Osteocyte (in vitro differentiated cells): Measurements from ENCODE around the gene SPATC1L. TPM values are rescaled to one million over a fixed set of nuclear protein-coding genes. Genes with fewer than 3 reads are reported as not detected.

Source experiments
- DNase-seq: peaks from one replicate; pipeline ENCODE4 v3.0.0; 2021; ENCODE audit warnings: mixed read lengths; ENCODE audit not compliant: unreplicated experiment; ENCODE audit errors: extremely low spot score
- H3K27ac Mint-ChIP-seq: one replicate; pipeline ENCODE4 v1.8.0; 2021; ENCODE audit warnings: mild to moderate bottlenecking, mixed read lengths; ENCODE audit not compliant: unreplicated experiment
- H3K27me3 Mint-ChIP-seq: one replicate; pipeline ENCODE4 v1.8.0; 2021; ENCODE audit warnings: mixed read lengths; ENCODE audit not compliant: unreplicated experiment
- H3K36me3 Mint-ChIP-seq: one replicate; pipeline ENCODE4 v1.8.0; 2021; ENCODE audit warnings: mixed read lengths; ENCODE audit not compliant: unreplicated experiment
- H3K4me1 Mint-ChIP-seq: one replicate; pipeline ENCODE4 v1.8.0; 2021; ENCODE audit warnings: mixed read lengths; ENCODE audit not compliant: unreplicated experiment
- H3K4me3 Mint-ChIP-seq: one replicate; pipeline ENCODE4 v1.8.0; 2021; ENCODE audit warnings: mild to moderate bottlenecking, moderate library complexity, mixed read lengths; ENCODE audit not compliant: unreplicated experiment
- H3K9me3 Mint-ChIP-seq: one replicate; pipeline ENCODE4 v1.8.0; 2021; ENCODE audit warnings: mixed read lengths; ENCODE audit not compliant: unreplicated experiment
- total RNA-seq: library from RNA; stranded (reverse); gene quantifications from 2 replicates; pipeline ENCODE4 v1.2.1, GENCODE V29; 2021
- TF ChIP-seq, protein P1 (sequence below): fragments of 200-600 bp; sonication (generic); IDR thresholded peaks from 2 replicates; pipeline ENCODE4 v1.5.0; 2021; ENCODE audit warnings: antibody characterized with exemption, mild to moderate bottlenecking, moderate library complexity

The SPATC1L gene
- total RNA-seq, 1 donor from 2014 or later: 18.9 TPM

DNA sequence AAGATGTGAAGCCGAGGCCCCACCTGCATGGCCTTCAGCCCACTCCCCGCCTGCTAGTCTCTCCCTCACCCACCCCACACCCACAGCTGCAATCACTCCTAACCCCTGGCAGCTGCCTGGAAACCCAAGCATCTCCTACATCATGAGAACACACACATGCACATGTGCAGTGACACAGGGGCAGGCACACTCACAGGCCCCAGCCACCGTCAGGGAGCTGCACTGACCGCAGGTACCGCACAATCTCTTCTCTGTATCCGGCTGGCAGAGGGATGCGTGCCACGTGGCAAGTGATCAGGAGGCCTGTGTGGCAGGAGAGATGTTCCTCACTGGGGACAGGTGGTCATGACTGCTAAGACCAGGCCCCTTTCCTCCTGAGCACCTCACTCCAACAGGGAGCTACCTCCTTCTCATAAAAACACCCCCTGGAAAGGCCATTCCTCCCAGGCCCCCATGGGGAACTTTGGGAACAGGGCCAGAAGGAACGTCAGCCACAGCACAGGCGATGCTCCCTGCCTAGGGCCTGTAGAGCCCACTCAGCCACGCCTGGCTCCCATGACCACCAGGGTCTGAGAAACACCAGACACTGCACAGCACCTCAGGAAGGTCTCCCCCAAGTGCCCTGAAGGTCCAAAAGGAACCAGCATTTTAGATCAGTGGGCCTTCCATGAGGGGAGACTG lies 38.3 kb upstream of the SPATC1L start:
- peaks cover 30% of the 10 kb centered on the region for H3K4me1 Mint-ChIP-seq
- H3K4me3 Mint-ChIP-seq: no peak overlapping the region
- H3K36me3 Mint-ChIP-seq: peaks cover 20% of the 10 kb centered on the region
- no peak for DNase-seq
- no peaks in the 10 kb centered on the region for H3K27me3 Mint-ChIP-seq
- no peak overlapping the region for H3K27ac Mint-ChIP-seq
- H3K9me3 Mint-ChIP-seq: no peaks in the 10 kb centered on the region
- TF ChIP-seq, protein P1, sequence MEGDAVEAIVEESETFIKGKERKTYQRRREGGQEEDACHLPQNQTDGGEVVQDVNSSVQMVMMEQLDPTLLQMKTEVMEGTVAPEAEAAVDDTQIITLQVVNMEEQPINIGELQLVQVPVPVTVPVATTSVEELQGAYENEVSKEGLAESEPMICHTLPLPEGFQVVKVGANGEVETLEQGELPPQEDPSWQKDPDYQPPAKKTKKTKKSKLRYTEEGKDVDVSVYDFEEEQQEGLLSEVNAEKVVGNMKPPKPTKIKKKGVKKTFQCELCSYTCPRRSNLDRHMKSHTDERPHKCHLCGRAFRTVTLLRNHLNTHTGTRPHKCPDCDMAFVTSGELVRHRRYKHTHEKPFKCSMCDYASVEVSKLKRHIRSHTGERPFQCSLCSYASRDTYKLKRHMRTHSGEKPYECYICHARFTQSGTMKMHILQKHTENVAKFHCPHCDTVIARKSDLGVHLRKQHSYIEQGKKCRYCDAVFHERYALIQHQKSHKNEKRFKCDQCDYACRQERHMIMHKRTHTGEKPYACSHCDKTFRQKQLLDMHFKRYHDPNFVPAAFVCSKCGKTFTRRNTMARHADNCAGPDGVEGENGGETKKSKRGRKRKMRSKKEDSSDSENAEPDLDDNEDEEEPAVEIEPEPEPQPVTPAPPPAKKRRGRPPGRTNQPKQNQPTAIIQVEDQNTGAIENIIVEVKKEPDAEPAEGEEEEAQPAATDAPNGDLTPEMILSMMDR: no peak

DNA sequence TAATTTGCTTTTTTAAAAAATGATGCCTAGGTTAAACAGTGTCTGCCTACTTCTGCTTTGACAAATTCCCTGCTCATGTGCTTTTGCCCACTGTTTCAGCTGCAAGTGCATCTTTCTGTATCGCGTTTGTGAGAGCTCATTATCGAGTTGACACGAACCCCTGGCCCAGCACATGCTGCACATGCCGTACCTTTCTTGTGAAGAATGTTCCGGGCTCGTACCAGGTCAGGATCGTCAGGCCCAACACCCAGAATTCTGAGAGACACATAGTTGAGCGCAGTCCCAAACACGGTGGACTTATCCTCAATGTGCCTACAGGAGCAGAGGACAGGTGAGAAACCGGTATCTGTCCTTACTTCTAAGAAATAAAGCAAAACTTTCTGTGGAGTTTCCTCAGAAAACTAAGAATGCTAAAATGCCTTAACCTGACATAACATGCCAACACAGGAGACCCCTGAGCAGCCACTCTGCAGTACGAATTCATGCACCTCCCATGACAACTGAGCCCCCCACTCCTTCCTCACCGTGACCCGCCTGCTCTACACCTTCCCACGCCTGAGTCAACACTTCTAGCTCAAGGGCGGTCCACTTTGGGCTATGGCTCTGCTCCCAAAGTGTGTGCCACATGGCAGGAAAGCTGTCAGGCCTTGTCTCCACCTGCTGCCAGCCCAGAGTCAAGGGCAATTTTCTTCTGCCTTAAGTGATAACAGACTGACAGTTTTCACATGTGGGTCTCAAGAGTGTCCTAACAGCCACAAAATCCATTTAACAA lies 37.6 kb upstream of the SPATC1L start:
- no peak for DNase-seq
- H3K36me3 Mint-ChIP-seq: peaks cover 20% of the 10 kb centered on the region
- no peaks in the 10 kb centered on the region for H3K9me3 Mint-ChIP-seq

GRCh38 chr21:46220847-46221246 lies 36.6 kb upstream of the SPATC1L start:
- Mint-ChIP-seq H3K4me1 (peaks cover 14% of the 10 kb centered on the region), H3K4me3 (no peak overlapping the region), H3K36me3 (peaks cover 19% of the 10 kb centered on the region), H3K27me3 (no peaks in the 10 kb centered on the region), H3K9me3 (no peaks in the 10 kb centered on the region), H3K27ac (no peak overlapping the region)
- TF ChIP-seq, protein P1: no peak
- DNase-seq: no peak

More for the DNA sequence above, 37.6 kb upstream of the SPATC1L start:
- no peaks in the 10 kb centered on the region for H3K27me3 Mint-ChIP-seq
- H3K27ac Mint-ChIP-seq: no peak overlapping the region
- TF ChIP-seq, protein P1: no peak
- H3K4me3 Mint-ChIP-seq: no peak overlapping the region
- peaks cover 23% of the 10 kb centered on the region for H3K4me1 Mint-ChIP-seq

GRCh38 chr21:46220275-46220810 lies 36.1 kb upstream of the SPATC1L start:
- Mint-ChIP-seq H3K4me3 (no peak overlapping the region), H3K27me3 (no peaks in the 10 kb centered on the region), H3K9me3 (no peaks in the 10 kb centered on the region), H3K36me3 (peaks cover 15% of the 10 kb centered on the region), H3K27ac (peak overlapping the region; percentile 35), H3K4me1 (peaks cover 9% of the 10 kb centered on the region)
- TF ChIP-seq, protein P1: no peak
- DNase-seq: no peak
